Adrenal gland (tissue), 12 donors: ENCODE data around the gene CEBPZ. TPM values are rescaled to one million over a fixed set of nuclear protein-coding genes. Genes with fewer than 3 reads are reported as not detected.
"Not testable (repeated sequence)": the region's sequence is repeated elsewhere in the genome, so short reads cannot be mapped to it uniquely, and the experiment has no call there.

Experiments used
- DNase-seq, 7 donors: peaks; one replicate each; pipeline ENCODE4 v3.0.0-alpha.2; 2019 to 2020
- H3K27ac ChIP-seq, 5 donors: fragments of 200-600 bp; sonication (generic) in 4 of 5; 1 replicate in 3 of 5; 2 replicates in 2 of 5; pipeline versions ENCODE4 v1.5.1 to v1.8.0; 2016 to 2020; ENCODE audit warnings: mild to moderate bottlenecking in 1 of 5
- H3K27me3 ChIP-seq: fragments of 200-600 bp; 2 replicates; pipeline ENCODE4 v1.8.0; 2021
- H3K36me3 ChIP-seq, 2 donors: fragments of 200-600 bp; replicated peaks in 1 of 2; 1 replicate in 1 of 2; 2 replicates in 1 of 2; pipeline versions ENCODE4 v1.5.1 to v1.8.0; 2018 to 2022
- H3K4me1 ChIP-seq, 2 donors: fragments of 200-600 bp; replicated peaks in 1 of 2; 1 replicate in 1 of 2; 2 replicates in 1 of 2; pipeline versions ENCODE4 v1.5.1 to v1.8.0; 2018 to 2021
- H3K4me3 ChIP-seq, 4 donors: fragments of 200-600 bp; sonication (generic) in 3 of 4; one replicate each; pipeline ENCODE4 v1.5.1; 2016 to 2018
- H3K9me3 ChIP-seq, 3 donors: fragments of 200-600 bp; sonication (generic) in 1 of 3; replicated peaks in 1 of 3; 1 replicate in 2 of 3; 2 replicates in 1 of 3; pipeline versions ENCODE4 v1.5.1 to v1.8.0; 2016 to 2021
- POLR2A ChIP-seq, 2 donors: fragments of 450-650 bp; IDR thresholded peaks; one replicate each; pipeline ENCODE4 v1.6.1; 2017; ENCODE audit warnings: antibody characterized with exemption in 2 of 2, mild to moderate bottlenecking in 2 of 2, moderate library complexity in 1 of 2
- WGBS, 4 donors: extraction: QIAGEN DNeasy Blood & Tissue Kit in 2 of 4; methylation state at CpG; one replicate each; pipeline versions ENCODE4 v1.1.5 to v1.1.7; 2013 to 2017; 5-methylcytosine and 5-hydroxymethylcytosine counted together
- intact Hi-C, 2 donors: fragments of 100-400 bp; cut with DNase I; formaldehyde crosslinking; loops; one replicate each; pipeline versions ENCODE4 v1.14.1 to v1.15.0; 2022 to 2023
- polyA plus RNA-seq, 3 donors: library from polyadenylated mRNA; stranded (reverse); fragments of 200-250 nt in 2 of 3; fragments of 350-450 nt in 1 of 3; fragmentation: Illumina TruSeq in 1 of 3; extraction: RNeasy Lipid Tissue Mini Kit (QIAGEN cat#74804) in 1 of 3; gene quantifications; one replicate each; pipeline ENCODE4 v1.2.3, GENCODE V29; 2013 to 2014
- total RNA-seq, 9 donors: library from RNA; depleted of rRNA in 4 of 9; stranded (reverse); fragments of >200 nt in 4 of 9; fragments of 120-200 nt in 1 of 9; fragmentation: NEBNext Ultra II Directional in 1 of 9; extraction: Animal tissue kit (Norgen Biotek cat#: 25700) in 1 of 9; gene quantifications; one replicate each; pipeline versions ENCODE4 v1.1.0 to v1.2.4, GENCODE V29; 2013 to 2023
- TF ChIP-seq, protein P1 (sequence below), 6 experiments: fragments of 450-650 bp in 4 of 6; fragments of 200-600 bp in 2 of 6; sonication (generic) in 1 of 6; IDR thresholded peaks; 1 replicate in 5 of 6; 2 replicates in 1 of 6; pipeline versions ENCODE4 v1.5.1 to v1.8.0; 2016 to 2021; ENCODE audit warnings: antibody characterized with exemption in 6 of 6, mild to moderate bottlenecking in 2 of 6, moderate library complexity in 1 of 6
- donor health status: healthy with polysubstance abuse.
- donor health status: Bipolar disorder and iron deficiency.
- donor health status: DM: yes; HTN: yes; CAD: no.
- donor health status: DM: no; HTN: no; CAD: no.
- donor health status: DM: no; HTN: no; CAD: no.
- donor health status: DM: yes; HTN: yes; CAD: no.

Gene CEBPZ
- total and polyA plus RNA-seq, 12 donors = 27.2 to 111 (median 66.7) TPM

- Histone ChIP-seq H3K27me3 (no peaks in the 10 kb centered on the region), H3K4me3 (no peak overlapping the region), H3K36me3 (peaks cover 4 to 63% of the 10 kb centered on the region in 2 donors), H3K27ac (no peak overlapping the region), H3K9me3 (peaks cover 0 to 14% (median 14%) of the 10 kb centered on the region in 3 donors), H3K4me1 (no peaks in the 10 kb centered on the region)
- DNase-seq = no peak
- intact Hi-C loops = loop anchor here in 1 of 2 donors (2.0 kb wide), 1 partner anchor 49 kb away; no protein-coding TSS in a partner anchor
- TF ChIP-seq, protein P1, sequence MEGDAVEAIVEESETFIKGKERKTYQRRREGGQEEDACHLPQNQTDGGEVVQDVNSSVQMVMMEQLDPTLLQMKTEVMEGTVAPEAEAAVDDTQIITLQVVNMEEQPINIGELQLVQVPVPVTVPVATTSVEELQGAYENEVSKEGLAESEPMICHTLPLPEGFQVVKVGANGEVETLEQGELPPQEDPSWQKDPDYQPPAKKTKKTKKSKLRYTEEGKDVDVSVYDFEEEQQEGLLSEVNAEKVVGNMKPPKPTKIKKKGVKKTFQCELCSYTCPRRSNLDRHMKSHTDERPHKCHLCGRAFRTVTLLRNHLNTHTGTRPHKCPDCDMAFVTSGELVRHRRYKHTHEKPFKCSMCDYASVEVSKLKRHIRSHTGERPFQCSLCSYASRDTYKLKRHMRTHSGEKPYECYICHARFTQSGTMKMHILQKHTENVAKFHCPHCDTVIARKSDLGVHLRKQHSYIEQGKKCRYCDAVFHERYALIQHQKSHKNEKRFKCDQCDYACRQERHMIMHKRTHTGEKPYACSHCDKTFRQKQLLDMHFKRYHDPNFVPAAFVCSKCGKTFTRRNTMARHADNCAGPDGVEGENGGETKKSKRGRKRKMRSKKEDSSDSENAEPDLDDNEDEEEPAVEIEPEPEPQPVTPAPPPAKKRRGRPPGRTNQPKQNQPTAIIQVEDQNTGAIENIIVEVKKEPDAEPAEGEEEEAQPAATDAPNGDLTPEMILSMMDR (IDR thresholded peaks at IDR 0.05) = no peak
- no peak for TF ChIP-seq POLR2A (IDR thresholded peaks at IDR 0.05)
- 90 to 92% (median 92%) methylated on average over 5 of the region's 5 CpGs for WGBS, 4 donors
These were observed 25.6 kb downstream of the CEBPZ start for GRCh38 chr2:37205689-37206341.

DNA sequence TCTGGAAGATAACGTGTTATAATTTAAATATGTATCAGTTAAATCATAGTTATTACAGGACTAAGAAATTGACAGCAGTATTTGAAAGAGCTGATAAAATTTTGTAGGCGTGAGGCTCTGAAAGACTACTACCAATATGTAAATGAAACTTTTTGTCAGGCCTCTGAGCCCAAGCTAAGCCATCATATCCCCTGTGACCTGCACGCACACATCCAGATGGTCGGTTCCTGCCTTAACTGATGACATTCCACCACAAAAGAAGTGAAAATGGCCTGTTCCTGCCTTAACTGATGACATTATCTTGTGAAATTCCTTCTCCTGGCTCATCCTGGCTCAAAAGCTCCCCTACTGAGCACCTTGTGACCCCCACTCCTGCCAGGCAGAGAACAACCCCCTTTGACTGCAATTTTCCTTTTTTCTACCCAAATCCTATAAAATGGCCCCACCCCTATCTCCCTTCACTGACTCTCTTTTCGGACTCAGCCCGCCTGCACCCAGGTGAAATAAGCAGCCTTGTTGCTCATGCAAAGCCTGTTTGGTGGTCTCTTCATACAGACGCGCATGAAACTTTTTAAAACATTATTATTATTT is 26.2 kb downstream of the CEBPZ start:
- intact Hi-C loops = loop anchor here in 1 of 2 donors (2.0 kb wide), 1 partner anchor 50 kb away; no protein-coding TSS in a partner anchor
- not testable (repeated sequence) for H3K4me1 ChIP-seq, H3K27ac ChIP-seq, DNase-seq, H3K4me3 ChIP-seq, H3K27me3 ChIP-seq
- WGBS, 4 donors = 85 to 93% (median 91%) methylated on average over 8 of the region's 8 CpGs
- peaks cover 4 to 63% of the 10 kb centered on the region in 2 donors for H3K36me3 ChIP-seq
- peaks cover 0 to 14% (median 14%) of the 10 kb centered on the region in 3 donors for H3K9me3 ChIP-seq

DNA sequence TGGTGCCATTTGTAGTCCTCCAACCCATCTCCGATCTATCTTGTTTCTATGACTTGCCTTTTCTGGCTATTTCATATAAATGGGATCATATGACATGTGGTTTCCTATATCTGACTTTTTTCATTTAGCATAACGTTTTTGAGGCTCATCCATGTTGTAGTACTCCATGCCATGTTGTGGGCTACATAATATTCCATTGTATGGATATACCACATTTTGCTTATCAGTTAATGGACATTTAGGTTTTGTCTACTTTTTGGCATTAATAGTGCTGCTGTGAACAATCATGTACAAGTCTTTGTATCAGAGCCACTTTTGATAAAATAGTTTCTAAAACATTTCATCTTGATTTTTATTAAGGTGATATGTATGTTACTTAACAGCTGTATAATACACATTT is 27.7 kb downstream of the CEBPZ start:
- H3K4me1 ChIP-seq = no peaks in the 10 kb centered on the region
- no peaks in the 10 kb centered on the region for H3K27me3 ChIP-seq
- H3K36me3 ChIP-seq = peaks cover 4 to 49% of the 10 kb centered on the region in 2 donors
- WGBS, 4 donors = 89 to 96% (median 95%) methylated on average over 2 of the region's 2 CpGs
- no peak for TF ChIP-seq POLR2A (IDR thresholded peaks at IDR 0.05)
- H3K4me3 ChIP-seq = no peak overlapping the region
- intact Hi-C loops = loop anchor here in 1 of 2 donors (2.0 kb wide), 1 partner anchor 51 kb away; no protein-coding TSS in a partner anchor
- peaks cover 0 to 7% (median under 1%) of the 10 kb centered on the region in 3 donors for H3K9me3 ChIP-seq
- DNase-seq = no peak
- H3K27ac ChIP-seq = no peak overlapping the region

GRCh38 chr2:37201766-37202165 is 29.6 kb downstream of the CEBPZ start:
- intact Hi-C loops = no loop called here
- H3K4me3 ChIP-seq = no peak overlapping the region
- peaks cover 4 to 49% of the 10 kb centered on the region in 2 donors for H3K36me3 ChIP-seq
- DNase-seq = no peak
- no peak overlapping the region for H3K27ac ChIP-seq
- H3K4me1 ChIP-seq = peaks cover 8 to 11% of the 10 kb centered on the region in 2 donors
- H3K27me3 ChIP-seq = no peaks in the 10 kb centered on the region
- H3K9me3 ChIP-seq = no peaks in the 10 kb centered on the region
- TF ChIP-seq, protein P1 (IDR thresholded peaks at IDR 0.05) = no peak
- TF ChIP-seq POLR2A (IDR thresholded peaks at IDR 0.05) = no peak
- WGBS, 4 donors = 88 to 98% (median 92%) methylated on average over 1 of the region's 1 CpG

GRCh38 chr2:37201208-37201607 is 30.2 kb downstream of the CEBPZ start:
- H3K27ac ChIP-seq = no peak overlapping the region
- 71 to 80% (median 74%) methylated on average over 1 of the region's 1 CpG for WGBS, 4 donors
- DNase-seq = no peak
- H3K4me1 ChIP-seq = peaks cover 8 to 11% of the 10 kb centered on the region in 2 donors
- H3K4me3 ChIP-seq = no peak overlapping the region
- TF ChIP-seq, protein P1 (IDR thresholded peaks at IDR 0.05) = no peak
- no peak for TF ChIP-seq POLR2A (IDR thresholded peaks at IDR 0.05)
- H3K27me3 ChIP-seq = no peaks in the 10 kb centered on the region
- H3K36me3 ChIP-seq = peaks cover 4 to 46% of the 10 kb centered on the region in 2 donors
- intact Hi-C loops = no loop called here
- H3K9me3 ChIP-seq = no peaks in the 10 kb centered on the region
